Coronary artery (tissue), 2 donors: ENCODE measurements around the gene KCNAB1.

ENCODE experiments used
- DNase-seq: peaks from one replicate; pipeline ENCODE4 v3.0.0-alpha.2; 2017; ENCODE audit warnings: low spot score
- H3K27ac ChIP-seq, 2 donors: fragments of 200-600 bp; sonication (generic); one replicate each; pipeline ENCODE4 v1.5.1; 2016 to 2019
- H3K4me3 ChIP-seq: fragments of 200-600 bp; sonication (generic); 2 replicates; pipeline ENCODE4 v1.5.1; 2016; ENCODE audit warnings: mild to moderate bottlenecking, moderate library complexity
- TF ChIP-seq, protein P1 (sequence below): fragments of 200-600 bp; sonication (generic); IDR thresholded peaks from one replicate; pipeline ENCODE4 v1.5.1; 2019; ENCODE audit warnings: antibody characterized with exemption

Gene KCNAB1

DNA sequence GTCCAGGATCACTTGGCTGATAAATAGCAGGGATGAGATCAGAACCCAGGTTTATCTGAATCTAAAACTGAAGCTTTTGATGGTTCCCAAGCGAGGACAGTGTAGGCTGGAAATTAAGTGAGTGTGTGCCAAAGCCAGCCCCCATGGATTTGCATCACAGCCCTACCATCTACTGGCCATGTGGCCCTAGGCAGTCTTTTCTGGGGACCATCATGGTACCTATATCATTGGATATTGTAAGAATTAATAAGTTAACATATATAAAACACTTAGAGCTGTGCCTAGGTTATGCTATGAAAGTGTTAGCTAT is 467.3 kb downstream of the KCNAB1 start:
- DNase-seq = no peak
- TF ChIP-seq, protein P1, sequence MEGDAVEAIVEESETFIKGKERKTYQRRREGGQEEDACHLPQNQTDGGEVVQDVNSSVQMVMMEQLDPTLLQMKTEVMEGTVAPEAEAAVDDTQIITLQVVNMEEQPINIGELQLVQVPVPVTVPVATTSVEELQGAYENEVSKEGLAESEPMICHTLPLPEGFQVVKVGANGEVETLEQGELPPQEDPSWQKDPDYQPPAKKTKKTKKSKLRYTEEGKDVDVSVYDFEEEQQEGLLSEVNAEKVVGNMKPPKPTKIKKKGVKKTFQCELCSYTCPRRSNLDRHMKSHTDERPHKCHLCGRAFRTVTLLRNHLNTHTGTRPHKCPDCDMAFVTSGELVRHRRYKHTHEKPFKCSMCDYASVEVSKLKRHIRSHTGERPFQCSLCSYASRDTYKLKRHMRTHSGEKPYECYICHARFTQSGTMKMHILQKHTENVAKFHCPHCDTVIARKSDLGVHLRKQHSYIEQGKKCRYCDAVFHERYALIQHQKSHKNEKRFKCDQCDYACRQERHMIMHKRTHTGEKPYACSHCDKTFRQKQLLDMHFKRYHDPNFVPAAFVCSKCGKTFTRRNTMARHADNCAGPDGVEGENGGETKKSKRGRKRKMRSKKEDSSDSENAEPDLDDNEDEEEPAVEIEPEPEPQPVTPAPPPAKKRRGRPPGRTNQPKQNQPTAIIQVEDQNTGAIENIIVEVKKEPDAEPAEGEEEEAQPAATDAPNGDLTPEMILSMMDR = no peak
- peak overlapping the region in 1 of 2 donors; percentile 10 for H3K27ac ChIP-seq
- no peak overlapping the region for H3K4me3 ChIP-seq
